ENCODE measurements around the gene TSPAN18.

DNA sequence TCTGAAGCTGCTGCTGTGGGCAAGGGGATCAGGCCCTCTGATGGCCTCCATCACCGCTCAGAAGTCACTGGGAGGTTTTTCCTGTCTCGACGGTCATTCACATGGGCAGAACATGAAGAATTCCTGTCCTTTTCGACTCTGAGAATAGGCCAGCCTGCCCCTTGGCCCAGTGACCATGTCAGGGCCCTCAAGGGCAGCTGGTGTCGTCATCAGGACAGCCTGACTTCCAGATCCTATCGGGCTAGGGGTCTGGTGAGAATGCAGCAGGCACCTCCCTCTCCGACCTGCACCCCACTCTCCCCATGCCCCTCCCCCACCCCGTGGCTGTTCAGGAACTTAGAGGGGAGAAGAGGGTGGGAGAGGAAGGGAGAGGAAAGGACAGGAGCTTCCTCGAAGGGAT lies 220.4 kb downstream of the TSPAN18 start:
- TF ChIP-seq, protein P1, sequence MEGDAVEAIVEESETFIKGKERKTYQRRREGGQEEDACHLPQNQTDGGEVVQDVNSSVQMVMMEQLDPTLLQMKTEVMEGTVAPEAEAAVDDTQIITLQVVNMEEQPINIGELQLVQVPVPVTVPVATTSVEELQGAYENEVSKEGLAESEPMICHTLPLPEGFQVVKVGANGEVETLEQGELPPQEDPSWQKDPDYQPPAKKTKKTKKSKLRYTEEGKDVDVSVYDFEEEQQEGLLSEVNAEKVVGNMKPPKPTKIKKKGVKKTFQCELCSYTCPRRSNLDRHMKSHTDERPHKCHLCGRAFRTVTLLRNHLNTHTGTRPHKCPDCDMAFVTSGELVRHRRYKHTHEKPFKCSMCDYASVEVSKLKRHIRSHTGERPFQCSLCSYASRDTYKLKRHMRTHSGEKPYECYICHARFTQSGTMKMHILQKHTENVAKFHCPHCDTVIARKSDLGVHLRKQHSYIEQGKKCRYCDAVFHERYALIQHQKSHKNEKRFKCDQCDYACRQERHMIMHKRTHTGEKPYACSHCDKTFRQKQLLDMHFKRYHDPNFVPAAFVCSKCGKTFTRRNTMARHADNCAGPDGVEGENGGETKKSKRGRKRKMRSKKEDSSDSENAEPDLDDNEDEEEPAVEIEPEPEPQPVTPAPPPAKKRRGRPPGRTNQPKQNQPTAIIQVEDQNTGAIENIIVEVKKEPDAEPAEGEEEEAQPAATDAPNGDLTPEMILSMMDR (IDR thresholded peaks at IDR 0.05; ENCODE audit: low read depth, low read length): no peak
- no peak for TF ChIP-seq EZH2phosphoT487 (IDR thresholded peaks at IDR 0.05; ENCODE audit: low read depth)

Measured in OCI-LY3 (cell line).